OCI-LY3 (cell line): ENCODE measurements around the gene C16orf86.

Experiments used
- H2AFZ ChIP-seq: fragments of 200-600, 300-600 bp; shearing (Covaris generic); 2 replicates; pipeline ENCODE4 v1.6.0; 2014; ENCODE audit warnings: antibody characterized with exemption, low read depth, low read length
- H3K27ac ChIP-seq: fragments of 200-600, 300-600 bp; sonication (generic); 2 replicates; pipeline ENCODE4 v1.5.1; 2014; ENCODE audit warnings: mild to moderate bottlenecking, low read length, moderate library complexity, mixed read lengths
- H3K27me3 ChIP-seq: fragments of 200-600, 300-600 bp; sonication (generic); 2 replicates; pipeline ENCODE4 v1.6.1; 2014; ENCODE audit warnings: low read depth, low read length, mixed read lengths
- H3K36me3 ChIP-seq: fragments of 200-600, 300-600 bp; sonication (generic); replicated peaks from 2 replicates; pipeline ENCODE3; 2014; ENCODE audit warnings: low read depth, low read length, mixed read lengths
- H3K4me1 ChIP-seq: fragments of 300-600, 200-600 bp; sonication (generic); 2 replicates; pipeline ENCODE4 v1.6.1; 2014; ENCODE audit warnings: low read length, mixed read lengths
- H3K4me2 ChIP-seq: fragments of 200-600, 300-600 bp; sonication (generic); 2 replicates; pipeline ENCODE4 v1.6.1; 2014; ENCODE audit warnings: low read length, mixed read lengths
- H3K4me3 ChIP-seq: fragments of 300-600, 200-600 bp; sonication (generic); 2 replicates; pipeline ENCODE4 v1.5.1; 2014; ENCODE audit warnings: antibody characterized with exemption, mild to moderate bottlenecking, low read length, moderate library complexity
- H3K79me2 ChIP-seq: fragments of 300-600, 200-600 bp; shearing (Covaris generic); 2 replicates; pipeline ENCODE4 v1.6.1; 2014; ENCODE audit warnings: mild to moderate bottlenecking, low read length, mixed read lengths
- H3K9ac ChIP-seq: fragments of 300-600, 200-600 bp; shearing (Covaris generic); 2 replicates; pipeline ENCODE4 v1.6.0; 2014; ENCODE audit warnings: mild to moderate bottlenecking, low read length, moderate library complexity
- H3K9me3 ChIP-seq: fragments of 200-600, 300-600 bp; shearing (Covaris generic); 2 replicates; pipeline ENCODE4 v1.6.1; 2014; ENCODE audit warnings: low read length, mixed read lengths; ENCODE audit not compliant: insufficient read depth
- H4K20me1 ChIP-seq: fragments of 200-600, 300-600 bp; sonication (generic); 2 replicates; pipeline ENCODE4 v1.6.1; 2016; ENCODE audit warnings: low read length, mixed read lengths; ENCODE audit not compliant: insufficient read depth
- CTCF ChIP-seq: fragments of 200-600, 300-600 bp; sonication (generic); IDR thresholded peaks from 2 replicates; pipeline ENCODE4 v1.5.1; 2014; ENCODE audit warnings: antibody characterized with exemption, low read length, low read depth
- EZH2phosphoT487 ChIP-seq: fragments of 200-600 bp; shearing (Covaris generic); IDR thresholded peaks from 2 replicates; pipeline ENCODE4 v1.6.1; 2018; ENCODE audit warnings: antibody characterized with exemption, mixed run types, low read depth

Gene C16orf86

GRCh38 chr16:67637625-67638024 is 29.0 kb upstream of the C16orf86 start:
- Histone ChIP-seq H3K36me3 (peaks cover 28% of the 10 kb centered on the region), H4K20me1 (no peaks in the 10 kb centered on the region), H3K27me3 (no peaks in the 10 kb centered on the region), H3K4me2 (no peak overlapping the region), H3K4me3 (no peak overlapping the region), H3K79me2 (no peaks in the 10 kb centered on the region), H2AFZ (no peak overlapping the region), H3K9me3 (no peaks in the 10 kb centered on the region), H3K9ac (no peak overlapping the region), H3K27ac (no peak overlapping the region), H3K4me1 (no peaks in the 10 kb centered on the region)
- TF ChIP-seq CTCF: no peak
- TF ChIP-seq EZH2phosphoT487: no peak

GRCh38 chr16:67641779-67642708 is 24.6 kb upstream of the C16orf86 start:
- H3K9me3 ChIP-seq: no peaks in the 10 kb centered on the region
- H3K27me3 ChIP-seq: no peaks in the 10 kb centered on the region
- H3K4me1 ChIP-seq: peaks cover 6% of the 10 kb centered on the region; the same call in 1 of the 2 replicates
- TF ChIP-seq CTCF (no peak), EZH2phosphoT487 (no peak)
- H4K20me1 ChIP-seq: no peaks in the 10 kb centered on the region
- H3K27ac ChIP-seq: no peak overlapping the region
- peaks cover 18% of the 10 kb centered on the region for H3K36me3 ChIP-seq
- peaks cover 8% of the 10 kb centered on the region; the same call in 1 of the 2 replicates for H3K79me2 ChIP-seq
- H2AFZ ChIP-seq: no peak overlapping the region
- no peak overlapping the region for H3K9ac ChIP-seq
- no peak overlapping the region for H3K4me2 ChIP-seq
- no peak overlapping the region for H3K4me3 ChIP-seq

- TF ChIP-seq EZH2phosphoT487 (no peak), CTCF (no peak)
- Histone ChIP-seq H3K36me3 (peaks cover 4% of the 10 kb centered on the region), H2AFZ (peak overlapping the region; percentile 28; the same call in 1 of the 2 replicates), H3K79me2 (peaks cover 8% of the 10 kb centered on the region; the same call in 1 of the 2 replicates), H3K9ac (peak overlapping the region; percentile 78; the same call in 1 of the 2 replicates), H3K9me3 (no peaks in the 10 kb centered on the region), H3K27me3 (no peaks in the 10 kb centered on the region), H4K20me1 (no peaks in the 10 kb centered on the region), H3K27ac (no peak overlapping the region), H3K4me1 (peaks cover 6% of the 10 kb centered on the region; the same call in 1 of the 2 replicates), H3K4me3 (peak overlapping the region; percentile 79), H3K4me2 (peak overlapping the region; percentile 99)
These were observed 22.6 kb upstream of the C16orf86 start for GRCh38 chr16:67644038-67644437.

GRCh38 chr16:67645397-67646121 is 21.1 kb upstream of the C16orf86 start:
- Histone ChIP-seq H3K4me2 (peak overlapping the region; percentile 99), H3K27me3 (no peaks in the 10 kb centered on the region), H3K27ac (peak overlapping the region; percentile 11; the same call in 1 of the 2 replicates)

More at GRCh38 chr16:67645397-67646121, 21.1 kb upstream of the C16orf86 start:
- Histone ChIP-seq H3K4me3 (peak overlapping the region; percentile 79), H3K4me1 (peaks cover 6% of the 10 kb centered on the region; the same call in 1 of the 2 replicates), H3K36me3 (peaks cover 10% of the 10 kb centered on the region), H2AFZ (peak overlapping the region; percentile 28; the same call in 1 of the 2 replicates), H3K9ac (peak overlapping the region; percentile 78), H3K9me3 (no peaks in the 10 kb centered on the region), H3K79me2 (peaks cover 8% of the 10 kb centered on the region; the same call in 1 of the 2 replicates), H4K20me1 (no peaks in the 10 kb centered on the region)
- TF ChIP-seq EZH2phosphoT487 (no peak), CTCF (no peak)
